Measurements from ENCODE around the gene EGFLAM. TPM values are rescaled to one million over a fixed set of nuclear protein-coding genes. Genes with fewer than 3 reads are reported as not detected.

Gene EGFLAM
- total RNA-seq, 2 experiments from 2014 or later, result not detected

GRCh38 chr5:38443390-38443789, 185.0 kb downstream of the EGFLAM start:
- ATAC-seq, result no peak
- H3K27ac Mint-ChIP-seq, result no peak overlapping the region
- intact Hi-C loops (cut with micrococcal nuclease), result loop anchor here (5.0 kb wide), 3 partner anchors 109 to 479 kb away; no protein-coding TSS in a partner anchor
- no peak for DNase-seq
- TF ChIP-seq, protein P1, sequence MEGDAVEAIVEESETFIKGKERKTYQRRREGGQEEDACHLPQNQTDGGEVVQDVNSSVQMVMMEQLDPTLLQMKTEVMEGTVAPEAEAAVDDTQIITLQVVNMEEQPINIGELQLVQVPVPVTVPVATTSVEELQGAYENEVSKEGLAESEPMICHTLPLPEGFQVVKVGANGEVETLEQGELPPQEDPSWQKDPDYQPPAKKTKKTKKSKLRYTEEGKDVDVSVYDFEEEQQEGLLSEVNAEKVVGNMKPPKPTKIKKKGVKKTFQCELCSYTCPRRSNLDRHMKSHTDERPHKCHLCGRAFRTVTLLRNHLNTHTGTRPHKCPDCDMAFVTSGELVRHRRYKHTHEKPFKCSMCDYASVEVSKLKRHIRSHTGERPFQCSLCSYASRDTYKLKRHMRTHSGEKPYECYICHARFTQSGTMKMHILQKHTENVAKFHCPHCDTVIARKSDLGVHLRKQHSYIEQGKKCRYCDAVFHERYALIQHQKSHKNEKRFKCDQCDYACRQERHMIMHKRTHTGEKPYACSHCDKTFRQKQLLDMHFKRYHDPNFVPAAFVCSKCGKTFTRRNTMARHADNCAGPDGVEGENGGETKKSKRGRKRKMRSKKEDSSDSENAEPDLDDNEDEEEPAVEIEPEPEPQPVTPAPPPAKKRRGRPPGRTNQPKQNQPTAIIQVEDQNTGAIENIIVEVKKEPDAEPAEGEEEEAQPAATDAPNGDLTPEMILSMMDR (IDR thresholded peaks at IDR 0.05), result no peak
- ChIA-PET CTCF (interaction anchor here (1.4 to 2.5 kb wide), 2 partner anchors 61 to 97 kb away, joined by 3 to 11 read pairs; no protein-coding TSS in a partner anchor), POLR2A (no interaction called here)
- peaks cover 46% of the 10 kb centered on the region for H3K27me3 Mint-ChIP-seq
- H3K9me3 Mint-ChIP-seq, result no peaks in the 10 kb centered on the region
- no peaks in the 10 kb centered on the region for H3K4me1 Mint-ChIP-seq (ENCODE audit: low read depth)
- no peak overlapping the region for H3K4me3 Mint-ChIP-seq
- no peaks in the 10 kb centered on the region for H3K36me3 Mint-ChIP-seq (ENCODE audit: low read depth)

GRCh38 chr5:38445374-38446028, 187.1 kb downstream of the EGFLAM start:
- ChIA-PET CTCF (interaction anchor here (1.3 to 1.5 kb wide), 2 partner anchors 25 to 365 kb away, joined by 3 to 4 read pairs; no protein-coding TSS in a partner anchor), POLR2A (no interaction called here)
- TF ChIP-seq, protein P1 (IDR thresholded peaks at IDR 0.05), result no peak
- Mint-ChIP-seq H3K27me3 (peaks cover 53% of the 10 kb centered on the region), H3K9me3 (no peaks in the 10 kb centered on the region), H3K4me1 (ENCODE audit: low read depth) (no peaks in the 10 kb centered on the region), H3K4me3 (no peak overlapping the region), H3K36me3 (ENCODE audit: low read depth) (no peaks in the 10 kb centered on the region), H3K27ac (no peak overlapping the region)
- intact Hi-C loops (cut with micrococcal nuclease), result no loop called here
- ATAC-seq, result no peak
- DNase-seq, result no peak

DNA sequence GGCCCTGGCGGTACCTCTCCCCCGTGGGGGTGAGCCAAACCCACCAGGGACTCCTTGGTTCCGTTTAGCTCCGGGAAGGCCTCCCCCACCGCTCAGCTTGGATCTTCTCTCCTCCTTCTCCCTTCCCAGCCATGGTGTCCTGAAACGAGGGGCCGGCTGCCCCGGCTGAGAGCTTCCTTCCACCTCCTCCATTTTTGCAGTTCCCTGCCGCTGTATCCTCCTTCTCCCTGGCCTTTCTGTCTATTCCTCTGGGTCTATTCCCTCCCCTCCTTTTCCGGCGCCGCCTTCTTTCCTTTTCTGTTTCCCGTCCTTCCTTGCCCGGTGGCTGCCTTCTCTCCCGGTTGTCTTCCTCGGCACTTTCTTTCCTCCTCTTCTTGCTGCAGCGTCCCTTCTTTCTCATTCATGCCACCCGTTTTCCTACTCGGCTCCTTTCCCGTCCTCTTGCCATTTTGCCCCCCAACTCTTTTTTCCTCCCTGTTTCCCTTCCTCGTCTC, 187.7 kb downstream of the EGFLAM start:
- CTCF ChIA-PET, result interaction anchor here (1.5 kb wide), 1 partner anchor 364 kb away, joined by 3 read pairs; no protein-coding TSS in a partner anchor
- Mint-ChIP-seq H3K9me3 (no peaks in the 10 kb centered on the region), H3K4me1 (ENCODE audit: low read depth) (no peaks in the 10 kb centered on the region), H3K36me3 (ENCODE audit: low read depth) (no peaks in the 10 kb centered on the region), H3K27ac (no peak overlapping the region), H3K27me3 (peaks cover 59% of the 10 kb centered on the region), H3K4me3 (no peak overlapping the region)
- DNase-seq (no peak), ATAC-seq (no peak)
- TF ChIP-seq, protein P1 (IDR thresholded peaks at IDR 0.05), result no peak
- intact Hi-C loops (cut with micrococcal nuclease), result no loop called here
- POLR2A ChIA-PET, result no interaction called here

GRCh38 chr5:38447056-38447455, 188.7 kb downstream of the EGFLAM start:
- TF ChIP-seq, protein P1 (IDR thresholded peaks at IDR 0.05), result no peak
- intact Hi-C loops (cut with micrococcal nuclease), result no loop called here
- ATAC-seq (no peak), DNase-seq (no peak)
- ChIA-PET CTCF (interaction anchor here (0.6 to 0.9 kb wide), 2 partner anchors 88 to 363 kb away, joined by 3 read pairs; no protein-coding TSS in a partner anchor), POLR2A (no interaction called here)
- Mint-ChIP-seq H3K27ac (no peak overlapping the region), H3K36me3 (ENCODE audit: low read depth) (no peaks in the 10 kb centered on the region), H3K4me1 (ENCODE audit: low read depth) (no peaks in the 10 kb centered on the region), H3K4me3 (no peak overlapping the region), H3K27me3 (peaks cover 55% of the 10 kb centered on the region), H3K9me3 (no peaks in the 10 kb centered on the region)

GRCh38 chr5:38447786-38448185, 189.4 kb downstream of the EGFLAM start:
- intact Hi-C loops (cut with micrococcal nuclease), result no loop called here
- ATAC-seq (no peak), DNase-seq (no peak)
- H3K36me3 Mint-ChIP-seq (ENCODE audit: low read depth), result no peaks in the 10 kb centered on the region
- H3K4me1 Mint-ChIP-seq (ENCODE audit: low read depth), result peaks cover 6% of the 10 kb centered on the region
- ChIA-PET POLR2A (no interaction called here), CTCF (interaction anchor here (0.9 kb wide), 1 partner anchor 362 kb away, joined by 3 read pairs; no protein-coding TSS in a partner anchor)
- H3K27me3 Mint-ChIP-seq, result peaks cover 63% of the 10 kb centered on the region
- no peak overlapping the region for H3K27ac Mint-ChIP-seq
- no peaks in the 10 kb centered on the region for H3K9me3 Mint-ChIP-seq
- TF ChIP-seq, protein P1 (IDR thresholded peaks at IDR 0.05), result no peak
- H3K4me3 Mint-ChIP-seq, result no peak overlapping the region

Measured in activated CD8-positive, alpha-beta T cell treated with anti-CD3 and anti-CD28 coated beads for 36 hours (primary cell).